ENCODE results near the gene ENKUR. TPM values are rescaled to one million over a fixed set of nuclear protein-coding genes. Genes with fewer than 3 reads are reported as not detected.
A peak's percentile ranks its signal among the peaks of the same experiment; 100 is the strongest.
"Not testable (repeated sequence)": the region's sequence is repeated elsewhere in the genome, so short reads cannot be mapped to it uniquely, and the experiment has no call there.

ENKUR gene
- polyA plus RNA-seq, 2 donors: 0.01 to 0.08 TPM

DNA sequence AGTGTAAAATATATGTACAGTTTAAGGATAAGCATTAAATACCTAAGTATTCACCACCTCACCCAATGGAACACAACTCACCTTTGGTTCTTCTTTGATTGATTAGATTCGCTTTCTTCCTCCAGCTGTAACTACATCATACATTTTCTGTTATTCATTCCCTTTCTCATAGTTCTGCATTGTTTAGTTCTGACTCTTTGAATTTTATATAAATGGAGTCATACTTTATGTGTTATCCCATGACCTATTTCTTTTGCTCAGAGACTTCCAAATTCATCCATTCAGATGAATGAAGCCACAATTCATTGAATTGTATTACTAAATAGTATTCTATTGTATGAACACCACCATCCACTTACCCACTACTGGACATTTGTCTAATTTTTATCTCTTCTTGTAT is 12.8 kb upstream of the ENKUR start:
- H3K27ac ChIP-seq (ENCODE audit: low read depth in 2 of 2, low read length in 1 of 2): no peak overlapping the region
- H3K9me3 ChIP-seq (ENCODE audit: control insufficient read depth in 2 of 2, insufficient read depth in 1 of 2, low read depth in 1 of 2, low read length in 1 of 2): no peaks in the 10 kb centered on the region
- H3K4me1 ChIP-seq (ENCODE audit: control insufficient read depth in 2 of 2, insufficient read depth in 2 of 2, low read length in 1 of 2): no peaks in the 10 kb centered on the region
- no peaks in the 10 kb centered on the region for H3K27me3 ChIP-seq (ENCODE audit: control insufficient read depth in 1 of 2, insufficient read depth in 2 of 2, low read length in 2 of 2)
- no peaks in the 10 kb centered on the region for H3K36me3 ChIP-seq (ENCODE audit: control insufficient read depth in 2 of 2, insufficient read depth in 2 of 2, low read length in 1 of 2)
- 94 to 97% methylated on average over 1 of the region's 1 CpG for WGBS, 2 donors
- H3K4me3 ChIP-seq (ENCODE audit: low read depth in 1 of 2, low read length in 2 of 2): no peak overlapping the region

DNA sequence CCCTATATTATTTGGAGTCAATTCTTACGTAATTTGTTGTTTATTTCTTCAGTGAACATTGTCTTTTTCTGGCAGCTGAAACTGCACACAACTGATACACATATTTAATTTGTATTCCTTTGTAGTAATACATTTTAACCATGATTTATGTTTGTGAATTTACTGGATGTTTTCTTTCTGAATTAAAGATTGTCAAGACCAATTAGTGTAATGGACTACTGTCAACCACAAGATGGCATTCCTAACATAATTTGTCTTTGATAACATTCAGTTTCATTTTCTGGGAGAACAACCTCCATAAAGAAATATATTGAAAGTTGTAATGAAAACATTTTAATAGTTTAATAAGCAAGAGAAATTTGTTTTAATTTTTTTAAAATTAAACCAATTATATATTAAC is 10.5 kb upstream of the ENKUR start:
- H3K27me3 ChIP-seq (ENCODE audit: control insufficient read depth in 1 of 2, insufficient read depth in 2 of 2, low read length in 2 of 2): no peaks in the 10 kb centered on the region

DNA sequence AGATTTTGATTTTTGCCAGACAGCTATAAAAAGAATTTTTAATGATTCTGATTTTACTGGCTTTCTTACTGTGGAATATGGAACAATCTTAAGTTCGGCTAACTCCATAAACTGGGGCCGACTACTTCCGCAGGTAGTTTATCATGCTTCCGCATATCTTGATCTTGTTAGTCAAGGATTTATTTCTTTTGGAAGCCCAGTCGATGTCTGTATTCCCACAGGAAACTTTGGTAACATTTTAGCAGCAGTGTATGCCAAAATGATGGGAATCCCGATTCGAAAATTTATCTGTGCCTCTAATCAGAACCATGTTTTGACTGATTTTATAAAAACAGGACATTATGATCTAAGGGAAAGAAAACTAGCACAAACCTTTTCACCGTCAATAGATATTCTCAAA is 8.6 kb upstream of the ENKUR start:
- Histone ChIP-seq H3K4me3 (ENCODE audit: low read depth in 1 of 2, low read length in 2 of 2) (no peak overlapping the region), H3K27me3 (ENCODE audit: control insufficient read depth in 1 of 2, insufficient read depth in 2 of 2, low read length in 2 of 2) (no peaks in the 10 kb centered on the region), H3K9me3 (ENCODE audit: control insufficient read depth in 2 of 2, insufficient read depth in 1 of 2, low read depth in 1 of 2, low read length in 1 of 2) (no peaks in the 10 kb centered on the region), H3K4me1 (ENCODE audit: control insufficient read depth in 2 of 2, insufficient read depth in 2 of 2, low read length in 1 of 2) (no peaks in the 10 kb centered on the region), H3K36me3 (ENCODE audit: control insufficient read depth in 2 of 2, insufficient read depth in 2 of 2, low read length in 1 of 2) (no peaks in the 10 kb centered on the region), H3K27ac (ENCODE audit: low read depth in 2 of 2, low read length in 1 of 2) (no peak overlapping the region)
- 84 to 85% methylated on average over 8 of the region's 8 CpGs for WGBS, 2 donors

More for the DNA sequence above, 10.5 kb upstream of the ENKUR start:
- Histone ChIP-seq H3K4me3 (ENCODE audit: low read depth in 1 of 2, low read length in 2 of 2) (no peak overlapping the region), H3K9me3 (ENCODE audit: control insufficient read depth in 2 of 2, insufficient read depth in 1 of 2, low read depth in 1 of 2, low read length in 1 of 2) (no peaks in the 10 kb centered on the region), H3K4me1 (ENCODE audit: control insufficient read depth in 2 of 2, insufficient read depth in 2 of 2, low read length in 1 of 2) (no peaks in the 10 kb centered on the region), H3K27ac (ENCODE audit: low read depth in 2 of 2, low read length in 1 of 2) (no peak overlapping the region), H3K36me3 (ENCODE audit: control insufficient read depth in 2 of 2, insufficient read depth in 2 of 2, low read length in 1 of 2) (no peaks in the 10 kb centered on the region)
- WGBS, 2 donors: 77 to 81% methylated on average over 1 of the region's 1 CpG

DNA sequence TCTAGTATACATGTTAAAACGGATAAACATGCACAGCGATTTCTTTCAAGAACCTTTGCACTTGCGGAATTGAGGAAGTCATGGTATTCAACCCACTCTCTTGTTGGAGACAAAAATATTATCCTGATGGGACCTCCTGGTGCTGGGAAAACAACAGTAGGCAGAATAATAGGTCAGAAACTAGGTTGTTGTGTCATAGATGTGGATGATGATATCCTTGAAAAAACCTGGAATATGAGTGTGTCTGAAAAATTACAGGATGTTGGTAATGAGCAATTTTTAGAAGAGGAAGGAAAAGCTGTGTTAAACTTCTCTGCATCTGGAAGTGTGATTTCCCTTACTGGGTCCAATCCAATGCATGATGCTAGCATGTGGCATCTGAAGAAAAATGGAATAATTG is 7.3 kb upstream of the ENKUR start:
- no peaks in the 10 kb centered on the region for H3K4me1 ChIP-seq (ENCODE audit: control insufficient read depth in 2 of 2, insufficient read depth in 2 of 2, low read length in 1 of 2)
- no peaks in the 10 kb centered on the region for H3K9me3 ChIP-seq (ENCODE audit: control insufficient read depth in 2 of 2, insufficient read depth in 1 of 2, low read depth in 1 of 2, low read length in 1 of 2)
- H3K4me3 ChIP-seq (ENCODE audit: low read depth in 1 of 2, low read length in 2 of 2): no peak overlapping the region
- no peaks in the 10 kb centered on the region for H3K36me3 ChIP-seq (ENCODE audit: control insufficient read depth in 2 of 2, insufficient read depth in 2 of 2, low read length in 1 of 2)
- H3K27ac ChIP-seq (ENCODE audit: low read depth in 2 of 2, low read length in 1 of 2): no peak overlapping the region
- no peaks in the 10 kb centered on the region for H3K27me3 ChIP-seq (ENCODE audit: control insufficient read depth in 1 of 2, insufficient read depth in 2 of 2, low read length in 2 of 2)
- 80 to 89% methylated on average over 3 of the region's 3 CpGs for WGBS, 2 donors

DNA sequence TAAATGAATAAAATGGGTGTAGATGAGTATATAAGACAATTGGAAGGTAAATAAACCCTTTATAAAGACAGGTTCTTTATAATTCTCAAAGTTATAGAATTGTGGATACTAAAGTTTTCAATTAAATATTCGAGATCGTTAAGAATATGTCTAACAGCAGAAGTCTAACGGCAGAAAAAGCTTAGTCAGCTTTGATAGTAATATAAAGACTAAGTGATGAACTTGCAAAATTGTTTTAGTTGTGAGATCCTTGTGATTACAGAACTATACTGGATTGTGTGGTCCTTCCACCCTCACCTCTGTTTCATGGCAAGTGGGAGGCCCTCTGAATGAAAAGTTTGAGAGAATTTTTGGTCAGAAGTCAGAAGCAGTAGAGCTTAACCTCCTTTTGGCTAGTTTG is 2.7 kb upstream of the ENKUR start:
- H3K9me3 ChIP-seq (ENCODE audit: control insufficient read depth in 2 of 2, insufficient read depth in 1 of 2, low read depth in 1 of 2, low read length in 1 of 2): no peaks in the 10 kb centered on the region
- H3K4me1 ChIP-seq (ENCODE audit: control insufficient read depth in 2 of 2, insufficient read depth in 2 of 2, low read length in 1 of 2): no peaks in the 10 kb centered on the region
- no peak overlapping the region for H3K4me3 ChIP-seq (ENCODE audit: low read depth in 1 of 2, low read length in 2 of 2)
- WGBS, 2 donors: 97 to 98% methylated on average over 3 of the region's 3 CpGs
- H3K36me3 ChIP-seq (ENCODE audit: control insufficient read depth in 2 of 2, insufficient read depth in 2 of 2, low read length in 1 of 2): no peaks in the 10 kb centered on the region
- no peaks in the 10 kb centered on the region for H3K27me3 ChIP-seq (ENCODE audit: control insufficient read depth in 1 of 2, insufficient read depth in 2 of 2, low read length in 2 of 2)
- no peak overlapping the region for H3K27ac ChIP-seq (ENCODE audit: low read depth in 2 of 2, low read length in 1 of 2)

DNA sequence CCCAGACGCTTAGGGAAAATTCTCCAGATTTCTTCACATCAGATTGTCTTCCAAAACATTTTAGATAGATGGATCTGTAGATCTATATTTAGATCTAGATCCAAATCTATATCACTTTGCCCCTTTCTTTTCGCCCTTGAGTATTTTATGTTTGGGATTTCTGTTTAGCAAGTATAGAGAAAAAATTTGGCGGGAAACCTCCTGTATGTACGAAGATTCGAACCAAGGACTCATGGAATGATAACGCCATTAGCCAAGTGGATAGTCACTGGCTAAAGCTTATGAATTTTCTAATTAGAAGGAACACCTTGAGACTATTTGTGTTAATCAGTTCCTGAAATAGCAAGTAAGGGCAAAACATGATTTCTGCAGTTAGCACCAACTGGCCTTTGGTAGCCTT is 1.7 kb upstream of the ENKUR start:
- WGBS, 2 donors: 81 to 92% methylated on average over 6 of the region's 6 CpGs
- no peaks in the 10 kb centered on the region for H3K4me1 ChIP-seq (ENCODE audit: control insufficient read depth in 2 of 2, insufficient read depth in 2 of 2, low read length in 1 of 2)
- no peaks in the 10 kb centered on the region for H3K36me3 ChIP-seq (ENCODE audit: control insufficient read depth in 2 of 2, insufficient read depth in 2 of 2, low read length in 1 of 2)
- H3K27ac ChIP-seq (ENCODE audit: low read depth in 2 of 2, low read length in 1 of 2): no peak overlapping the region
- H3K4me3 ChIP-seq (ENCODE audit: low read depth in 1 of 2, low read length in 2 of 2): no peak overlapping the region
- H3K9me3 ChIP-seq (ENCODE audit: control insufficient read depth in 2 of 2, insufficient read depth in 1 of 2, low read depth in 1 of 2, low read length in 1 of 2): no peaks in the 10 kb centered on the region
- no peaks in the 10 kb centered on the region for H3K27me3 ChIP-seq (ENCODE audit: control insufficient read depth in 1 of 2, insufficient read depth in 2 of 2, low read length in 2 of 2)

DNA sequence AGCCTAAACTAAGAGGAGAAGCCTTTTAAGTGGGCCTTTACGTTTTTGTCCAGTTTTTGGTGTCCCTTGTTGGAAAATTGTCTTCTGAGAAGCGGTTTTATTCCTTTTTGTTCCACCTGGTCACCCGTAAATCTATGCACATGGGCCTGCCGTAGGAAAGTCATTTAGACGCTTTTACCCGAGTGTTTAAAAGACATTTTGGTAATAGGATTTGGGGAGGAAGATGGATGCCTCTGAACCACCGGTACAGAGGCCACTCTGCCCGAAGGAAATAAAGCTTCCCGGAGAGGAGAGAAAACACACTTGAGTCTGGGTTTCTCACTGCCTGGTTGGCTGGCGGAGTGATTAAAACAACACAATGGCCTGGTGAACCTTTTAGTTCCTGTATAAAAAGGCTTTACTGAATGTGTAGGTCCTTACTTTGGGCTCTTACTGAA is 1.2 kb upstream of the ENKUR start:
- no peaks in the 10 kb centered on the region for H3K27me3 ChIP-seq (ENCODE audit: control insufficient read depth in 1 of 2, insufficient read depth in 2 of 2, low read length in 2 of 2)
- H3K9me3 ChIP-seq (ENCODE audit: control insufficient read depth in 2 of 2, insufficient read depth in 1 of 2, low read depth in 1 of 2, low read length in 1 of 2): no peaks in the 10 kb centered on the region
- peak overlapping the region; percentile 92 to 99 for H3K27ac ChIP-seq (ENCODE audit: low read depth in 2 of 2, low read length in 1 of 2)
- H3K36me3 ChIP-seq (ENCODE audit: control insufficient read depth in 2 of 2, insufficient read depth in 2 of 2, low read length in 1 of 2): no peaks in the 10 kb centered on the region
- H3K4me3 ChIP-seq (ENCODE audit: low read depth in 1 of 2, low read length in 2 of 2): peak overlapping the region; percentile 57 to 73
- no peaks in the 10 kb centered on the region for H3K4me1 ChIP-seq (ENCODE audit: control insufficient read depth in 2 of 2, insufficient read depth in 2 of 2, low read length in 1 of 2)
- WGBS, 2 donors: 3 to 5% methylated on average over 10 of the region's 10 CpGs

DNA sequence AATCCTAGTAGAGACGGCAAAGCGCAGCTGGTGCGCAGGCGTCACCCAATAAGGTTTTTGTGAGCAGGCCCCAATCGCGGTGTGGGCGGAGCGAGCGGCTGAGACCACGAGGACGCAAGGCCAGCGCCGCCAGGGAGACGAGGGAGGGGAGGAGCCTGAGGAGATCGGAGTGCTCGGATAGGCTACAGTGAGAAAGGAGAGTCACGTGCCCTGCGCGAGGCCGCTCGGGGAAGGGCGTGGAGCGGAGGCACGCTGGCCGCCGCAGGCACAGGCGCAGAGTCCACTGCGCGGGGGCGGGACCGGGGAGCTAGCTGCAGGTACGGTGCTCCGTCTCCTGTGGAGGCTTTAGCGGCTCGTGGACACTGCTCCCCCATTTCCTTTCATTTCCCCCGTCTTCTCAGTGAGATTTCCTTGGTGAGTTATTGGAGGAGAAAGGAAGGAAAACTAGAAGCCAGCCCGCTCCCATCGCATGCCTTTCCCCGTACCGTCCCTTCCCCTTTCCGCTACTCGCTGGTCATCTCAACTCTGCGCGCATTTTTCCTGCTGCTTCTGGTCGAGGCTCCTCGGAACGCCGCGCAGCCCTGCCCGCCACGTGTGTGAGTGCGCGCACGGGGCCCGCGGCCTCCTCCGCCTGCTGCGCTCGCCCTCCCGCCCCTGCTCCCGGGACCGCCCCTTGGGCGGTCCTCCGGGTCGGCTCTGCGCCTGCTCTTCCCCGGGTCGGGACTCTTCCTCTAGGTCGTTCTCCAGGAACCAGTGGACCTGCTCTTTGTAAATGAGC is 607 bp upstream of the ENKUR start, which contains the start of gene THNSL1:
Gene THNSL1 (plus strand): TSS at position 237 of the 778 bp plus-strand sequence. CDS start 6,612 bp downstream, outside the sequence.
- H3K27me3 ChIP-seq (ENCODE audit: control insufficient read depth in 1 of 2, insufficient read depth in 2 of 2, low read length in 2 of 2): no peaks in the 10 kb centered on the region
- no peaks in the 10 kb centered on the region for H3K9me3 ChIP-seq (ENCODE audit: control insufficient read depth in 2 of 2, insufficient read depth in 1 of 2, low read depth in 1 of 2, low read length in 1 of 2)
- H3K27ac ChIP-seq (ENCODE audit: low read depth in 2 of 2, low read length in 1 of 2): peak within 1 kb of the TSS; percentile 92 to 99
- WGBS, 2 donors: 0 to 1% methylated on average over 69 of the region's 69 CpGs
- H3K36me3 ChIP-seq (ENCODE audit: control insufficient read depth in 2 of 2, insufficient read depth in 2 of 2, low read length in 1 of 2): no peaks in the 10 kb centered on the region
- H3K4me1 ChIP-seq (ENCODE audit: control insufficient read depth in 2 of 2, insufficient read depth in 2 of 2, low read length in 1 of 2): no peaks in the 10 kb centered on the region
- H3K4me3 ChIP-seq (ENCODE audit: low read depth in 1 of 2, low read length in 2 of 2): peak within 1 kb of the TSS; percentile 57 to 73

DNA sequence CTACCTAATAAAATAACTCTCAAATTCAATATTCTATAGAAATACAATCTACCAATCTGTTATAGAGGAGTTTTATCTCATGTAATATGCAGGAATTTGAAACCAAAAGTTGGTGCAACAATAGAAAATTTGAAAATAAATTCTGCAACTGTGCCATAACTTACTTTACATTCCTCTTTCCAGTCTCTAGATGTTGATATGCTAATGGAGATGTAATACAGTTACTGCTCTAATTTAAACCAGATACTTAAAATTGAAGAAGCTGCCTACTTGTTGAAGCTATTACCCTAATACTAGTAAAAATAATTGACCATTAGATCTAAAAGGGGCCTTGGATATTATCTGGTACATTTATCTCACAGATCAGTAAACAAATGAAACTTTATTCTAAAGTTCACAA is 1.4 kb downstream of the ENKUR start:
- Histone ChIP-seq H3K27ac (ENCODE audit: low read depth in 2 of 2, low read length in 1 of 2) (no peak overlapping the region), H3K4me1 (ENCODE audit: control insufficient read depth in 2 of 2, insufficient read depth in 2 of 2, low read length in 1 of 2) (no peaks in the 10 kb centered on the region), H3K9me3 (ENCODE audit: control insufficient read depth in 2 of 2, insufficient read depth in 1 of 2, low read depth in 1 of 2, low read length in 1 of 2) (no peaks in the 10 kb centered on the region), H3K27me3 (ENCODE audit: control insufficient read depth in 1 of 2, insufficient read depth in 2 of 2, low read length in 2 of 2) (no peaks in the 10 kb centered on the region), H3K36me3 (ENCODE audit: control insufficient read depth in 2 of 2, insufficient read depth in 2 of 2, low read length in 1 of 2) (no peaks in the 10 kb centered on the region), H3K4me3 (ENCODE audit: low read depth in 1 of 2, low read length in 2 of 2) (no peak overlapping the region)

DNA sequence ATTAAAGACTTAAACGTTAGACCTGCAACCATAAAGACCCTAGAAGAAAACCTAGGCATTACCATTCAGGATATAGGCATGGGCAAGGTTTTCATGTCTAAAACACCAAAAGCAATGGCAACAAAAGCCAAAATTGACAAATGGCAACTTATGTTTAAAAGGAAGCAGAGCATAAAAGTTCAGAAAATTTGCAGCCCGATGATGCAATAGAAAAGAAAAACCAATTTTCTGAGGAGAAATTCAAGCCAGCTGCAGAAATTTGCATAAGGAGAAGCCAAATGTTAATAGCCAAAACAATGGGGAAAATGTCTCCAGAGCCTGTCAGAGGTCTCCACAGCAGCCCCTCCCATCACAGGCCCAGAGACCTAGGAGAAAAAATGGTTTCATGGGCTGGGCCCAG is 4.4 kb downstream of the ENKUR start:
- not testable (repeated sequence) for H3K27ac ChIP-seq (ENCODE audit: low read depth in 2 of 2, low read length in 1 of 2); H3K27me3 ChIP-seq (ENCODE audit: control insufficient read depth in 1 of 2, insufficient read depth in 2 of 2, low read length in 2 of 2); H3K4me3 ChIP-seq (ENCODE audit: low read depth in 1 of 2, low read length in 2 of 2); H3K9me3 ChIP-seq (ENCODE audit: control insufficient read depth in 2 of 2, insufficient read depth in 1 of 2, low read depth in 1 of 2, low read length in 1 of 2); H3K4me1 ChIP-seq (ENCODE audit: control insufficient read depth in 2 of 2, insufficient read depth in 2 of 2, low read length in 1 of 2); H3K36me3 ChIP-seq (ENCODE audit: control insufficient read depth in 2 of 2, insufficient read depth in 2 of 2, low read length in 1 of 2)
- 87 to 88% methylated on average over 2 of the region's 2 CpGs for WGBS, 2 donors

Measured in esophagus (tissue), 2 donors.